ENCODE data around the gene KMT5C. TPM values are rescaled to one million over a fixed set of nuclear protein-coding genes. Genes with fewer than 3 reads are reported as not detected.

The KMT5C gene
- total RNA-seq, 2 experiments from 2014 or later, result 22.8 to 36.1 TPM

- no TSS peak for BruUV-seq (replicated peaks)
- Histone ChIP-seq H3K9me2 (ENCODE audit: insufficient read depth, low read length) (no peaks in the 10 kb centered on the region), H2AFZ (ENCODE audit: low read length) (no peak overlapping the region), H3K27ac (ENCODE audit: low read depth, low read length, poor library complexity, severe bottlenecking) (peak overlapping the region; percentile 91), H3K4me3 (ENCODE audit: low read depth, low read length, poor library complexity, severe bottlenecking) (peak overlapping the region; percentile 87), H3K36me3 (ENCODE audit: insufficient read depth, low read length) (peaks cover 57% of the 10 kb centered on the region), H3K79me2 (ENCODE audit: insufficient read depth, low read depth, low read length) (peaks cover 44% of the 10 kb centered on the region), H4K20me1 (ENCODE audit: insufficient read depth, low read length) (peaks cover 27% of the 10 kb centered on the region), H3K4me1 (ENCODE audit: insufficient read depth, low read length, poor library complexity, severe bottlenecking) (peaks cover 47% of the 10 kb centered on the region), H3K4me2 (ENCODE audit: low read length) (peak overlapping the region; percentile 98), H3K9me3 (ENCODE audit: low read length) (no peaks in the 10 kb centered on the region)
- TF ChIP-seq EZH2phosphoT487 (IDR thresholded peaks at IDR 0.05; ENCODE audit: borderline replicate concordance, low read depth, low read length), result no peak
- TF ChIP-seq, protein P1, sequence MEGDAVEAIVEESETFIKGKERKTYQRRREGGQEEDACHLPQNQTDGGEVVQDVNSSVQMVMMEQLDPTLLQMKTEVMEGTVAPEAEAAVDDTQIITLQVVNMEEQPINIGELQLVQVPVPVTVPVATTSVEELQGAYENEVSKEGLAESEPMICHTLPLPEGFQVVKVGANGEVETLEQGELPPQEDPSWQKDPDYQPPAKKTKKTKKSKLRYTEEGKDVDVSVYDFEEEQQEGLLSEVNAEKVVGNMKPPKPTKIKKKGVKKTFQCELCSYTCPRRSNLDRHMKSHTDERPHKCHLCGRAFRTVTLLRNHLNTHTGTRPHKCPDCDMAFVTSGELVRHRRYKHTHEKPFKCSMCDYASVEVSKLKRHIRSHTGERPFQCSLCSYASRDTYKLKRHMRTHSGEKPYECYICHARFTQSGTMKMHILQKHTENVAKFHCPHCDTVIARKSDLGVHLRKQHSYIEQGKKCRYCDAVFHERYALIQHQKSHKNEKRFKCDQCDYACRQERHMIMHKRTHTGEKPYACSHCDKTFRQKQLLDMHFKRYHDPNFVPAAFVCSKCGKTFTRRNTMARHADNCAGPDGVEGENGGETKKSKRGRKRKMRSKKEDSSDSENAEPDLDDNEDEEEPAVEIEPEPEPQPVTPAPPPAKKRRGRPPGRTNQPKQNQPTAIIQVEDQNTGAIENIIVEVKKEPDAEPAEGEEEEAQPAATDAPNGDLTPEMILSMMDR (conservative IDR thresholded peaks at IDR 0.05; ENCODE audit: low read length), result no peak
- POLR2A ChIA-PET, result no interaction called here
- no peak for DNase-seq (ENCODE audit: low spot score)
- intact Hi-C loops (cut with micrococcal nuclease; ENCODE audit: unreplicated experiment), result no loop called here
- CTCF ChIA-PET (ENCODE audit: unreplicated experiment), result no interaction called here
Measured at GRCh38 chr19:55386493-55386971, 46.9 kb downstream of the KMT5C start.

GRCh38 chr19:55387736-55388497, 48.2 kb downstream of the KMT5C start:
- ChIA-PET POLR2A (no interaction called here), CTCF (ENCODE audit: unreplicated experiment) (interaction anchor here (1.1 kb wide), 1 partner anchor 32 kb away, joined by 3 read pairs; no protein-coding TSS in a partner anchor)
- Histone ChIP-seq H3K4me2 (ENCODE audit: low read length) (peak overlapping the region; percentile 98), H3K27ac (ENCODE audit: low read depth, low read length, poor library complexity, severe bottlenecking) (peak overlapping the region; percentile 91), H3K4me1 (ENCODE audit: insufficient read depth, low read length, poor library complexity, severe bottlenecking) (peaks cover 45% of the 10 kb centered on the region), H3K4me3 (ENCODE audit: low read depth, low read length, poor library complexity, severe bottlenecking) (peak overlapping the region; percentile 87), H3K9me3 (ENCODE audit: low read length) (no peaks in the 10 kb centered on the region), H4K20me1 (ENCODE audit: insufficient read depth, low read length) (peaks cover 27% of the 10 kb centered on the region), H3K9me2 (ENCODE audit: insufficient read depth, low read length) (no peaks in the 10 kb centered on the region), H3K79me2 (ENCODE audit: insufficient read depth, low read depth, low read length) (peaks cover 42% of the 10 kb centered on the region), H3K36me3 (ENCODE audit: insufficient read depth, low read length) (peaks cover 58% of the 10 kb centered on the region), H2AFZ (ENCODE audit: low read length) (no peak overlapping the region)
- TF ChIP-seq EZH2phosphoT487 (IDR thresholded peaks at IDR 0.05; ENCODE audit: borderline replicate concordance, low read depth, low read length), result no peak
- TF ChIP-seq, protein P1 (conservative IDR thresholded peaks at IDR 0.05; ENCODE audit: low read length), result no peak
- no TSS peak for BruUV-seq (replicated peaks)
- intact Hi-C loops (cut with micrococcal nuclease; ENCODE audit: unreplicated experiment), result no loop called here
- no peak for DNase-seq (ENCODE audit: low spot score)

All from OCI-LY7 (cell line).